Endothelial cell of umbilical vein (primary cell): ENCODE results near the gene TRRAP. TPM values are rescaled to one million over a fixed set of nuclear protein-coding genes. Genes with fewer than 3 reads are reported as not detected.

Experiments
- BruUV-seq: library from RNA; stranded (reverse); fragments of 400-500 nt; replicated peaks from 2 replicates; lab custom pipeline; 2021; lab: Mats Ljungman, UMichigan
- CTCF ChIA-PET: fragments of 300-600, 350-600 bp; sonication (Branson Sonifier 250); formaldehyde crosslinking; loops from one replicate; lab custom pipeline; 2021; ENCODE audit warnings: antibody characterized with exemption, inconsistent platforms; lab: Charles Lee
- POLR2A ChIA-PET: fragments of 300-600, 350-600 bp; sonication (Branson Sonifier 250); formaldehyde crosslinking; loops from one replicate; lab custom pipeline; 2021; ENCODE audit warnings: antibody characterized with exemption, inconsistent platforms; lab: Charles Lee
- DNase-seq: peaks from one replicate; pipeline ENCODE4 v3.0.0-alpha.2; 2011; ENCODE audit warnings: low read depth, low spot score
- FAIRE-seq: peaks from 2 replicates; lab custom pipeline; 2011; peaks lifted over from hg19 to GRCh38; lab: Jason Lieb, UNC
- H2AFZ ChIP-seq: 2 replicates; pipeline ENCODE4 v1.6.0; 2012; ENCODE audit warnings: low read depth, low read length, control low read depth, inconsistent platforms
- H3K27ac ChIP-seq: 2 replicates; pipeline ENCODE4 v1.5.1; 2011; ENCODE audit warnings: low read depth, mild to moderate bottlenecking, control low read depth, low read length, moderate library complexity; ENCODE audit not compliant: insufficient read depth
- H3K27me3 ChIP-seq, 2 experiments: 2 replicates each; pipeline versions ENCODE4 v1.6.0 to v1.6.1; 2011; ENCODE audit warnings: low read length in 2 of 2, mixed read lengths in 1 of 2; ENCODE audit not compliant: control insufficient read depth in 2 of 2, insufficient read depth in 2 of 2
- H3K36me3 ChIP-seq, 2 experiments: 2 replicates in 1 of 2; 3 replicates in 1 of 2; pipeline ENCODE4 v1.5.1; 2011; ENCODE audit warnings: low read length in 2 of 2, mild to moderate bottlenecking in 1 of 2, moderate library complexity in 1 of 2; ENCODE audit not compliant: control insufficient read depth in 2 of 2, insufficient read depth in 2 of 2; ENCODE audit errors: extremely low read depth in 1 of 2
- H3K4me1 ChIP-seq: 3 replicates; pipeline ENCODE4 v1.5.1; 2011; ENCODE audit warnings: mild to moderate bottlenecking, low read length; ENCODE audit not compliant: control insufficient read depth, insufficient read depth; ENCODE audit errors: extremely low read depth
- H3K4me2 ChIP-seq: 2 replicates; pipeline ENCODE4 v1.6.1; 2011; ENCODE audit warnings: low read length, control low read depth, mixed read lengths; ENCODE audit not compliant: insufficient read depth
- H3K4me3 ChIP-seq, 3 experiments: fragments of 200-600 bp in 1 of 3; sonication (generic), shearing (Covaris generic) in 1 of 3; replicated peaks in 1 of 3; 2 replicates each; pipeline ENCODE4 v1.5.1; 2011 to 2016; ENCODE audit warnings: control low read depth in 3 of 3, low read length in 3 of 3, mild to moderate bottlenecking in 2 of 3, inconsistent platforms in 1 of 3, low read depth in 1 of 3, moderate library complexity in 1 of 3; ENCODE audit not compliant: insufficient read depth in 1 of 3
- H3K79me2 ChIP-seq: 2 replicates; pipeline ENCODE4 v1.6.0; 2012; ENCODE audit warnings: low read length, inconsistent platforms; ENCODE audit not compliant: control insufficient read depth, insufficient read depth
- H3K9ac ChIP-seq: replicated peaks from 2 replicates; pipeline ENCODE3; 2011; ENCODE audit warnings: low read length, control low read depth; ENCODE audit not compliant: insufficient read depth; ENCODE audit errors: extremely low read depth
- H3K9me1 ChIP-seq: replicated peaks from 3 replicates; pipeline ENCODE4 v1.6.0; 2011; ENCODE audit warnings: mild to moderate bottlenecking, low read length; ENCODE audit not compliant: control insufficient read depth, insufficient read depth; ENCODE audit errors: extremely low read depth
- H3K9me3 ChIP-seq: replicated peaks from 2 replicates; pipeline ENCODE4 v1.5.1; 2012; ENCODE audit warnings: low read length, inconsistent platforms; ENCODE audit not compliant: control insufficient read depth, insufficient read depth
- H4K20me1 ChIP-seq: replicated peaks from 2 replicates; pipeline ENCODE3; 2011; ENCODE audit warnings: mild to moderate bottlenecking, low read length; ENCODE audit not compliant: control insufficient read depth, insufficient read depth; ENCODE audit errors: extremely low read depth
- EZH2 ChIP-seq: IDR thresholded peaks from 2 replicates; pipeline ENCODE4 v1.6.1; 2012; ENCODE audit warnings: borderline replicate concordance, low read depth, mild to moderate bottlenecking, moderate library complexity, low read length, inconsistent platforms; ENCODE audit not compliant: severe bottlenecking
- FOS ChIP-seq: IDR thresholded peaks from 2 replicates; pipeline ENCODE4 v1.6.1; 2011; ENCODE audit warnings: mild to moderate bottlenecking, low read length, moderate library complexity, borderline replicate concordance; ENCODE audit not compliant: insufficient read depth
- GATA2 ChIP-seq: IDR thresholded peaks from 2 replicates; pipeline ENCODE4 v1.7.0; 2011; ENCODE audit warnings: low read depth, mild to moderate bottlenecking, moderate library complexity, mixed read lengths, low read length; ENCODE audit not compliant: insufficient read length, insufficient read depth
- JUN ChIP-seq: IDR thresholded peaks from 2 replicates; pipeline ENCODE4 v1.6.1; 2011; ENCODE audit warnings: borderline replicate concordance, low read depth; ENCODE audit not compliant: insufficient read length, insufficient read depth
- MAX ChIP-seq: IDR thresholded peaks from 2 replicates; pipeline ENCODE4 v1.6.1; 2011; ENCODE audit not compliant: insufficient read depth, insufficient read length
- MYC ChIP-seq: IDR thresholded peaks from one replicate; pipeline ENCODE4 v1.6.1; 2011; ENCODE audit warnings: mild to moderate bottlenecking, low read depth, low read length
- POLR2A ChIP-seq: IDR thresholded peaks from 2 replicates; pipeline ENCODE4 v1.6.1; 2012; ENCODE audit warnings: low read depth, mild to moderate bottlenecking, control low read depth, low read length
- POLR2AphosphoS5 ChIP-seq: IDR thresholded peaks from 2 replicates; pipeline ENCODE4 v1.6.1; 2012; ENCODE audit warnings: low read depth, mild to moderate bottlenecking, control low read depth, low read length, moderate library complexity; ENCODE audit not compliant: insufficient read depth
- dilution Hi-C: fragments of 300-500 bp; cut with MboI; formaldehyde crosslinking; loops from one replicate; pipeline ENCODE4 v1.15.0; 2019; ENCODE audit warnings: low sequenced_read_pairs; ENCODE audit not compliant: extremely low pct_ligation_motif_present
- intact Hi-C: fragments of 100-400 bp; cut with micrococcal nuclease; formaldehyde crosslinking; loops from one replicate; pipeline ENCODE4 v1.10.0; 2022
- polyA plus RNA-seq, 4 experiments: library from polyadenylated mRNA; depleted of rRNA in 3 of 4; stranded (reverse) in 3 of 4; unstranded in 1 of 4; fragments of >200 nt; gene quantifications; 2 replicates each; pipeline versions ENCODE4 v1.2.1 to v1.2.3, GENCODE V29; 2011 to 2012; ENCODE audit warnings: missing spikeins in 1 of 4
- total RNA-seq: library from RNA; stranded (reverse); gene quantifications from 2 replicates; pipeline ENCODE4 v1.2.3, GENCODE V29; 2021
- TF ChIP-seq, protein P1 (sequence below), 2 donors: IDR thresholded peaks; 1 replicate in 1 of 2; 2 replicates in 1 of 2; pipeline ENCODE4 v1.5.1; 2011; ENCODE audit warnings: low read length in 2 of 2, mild to moderate bottlenecking in 2 of 2, moderate library complexity in 2 of 2, control low read depth in 1 of 2, inconsistent platforms in 1 of 2, low read depth in 1 of 2; ENCODE audit not compliant: insufficient read depth in 1 of 2; ENCODE audit errors: extremely low read depth in 1 of 2

The TRRAP gene
- total and polyA plus RNA-seq, 2 donors (not counting 3 experiments of a cell fraction or from before 2014, with no cell fraction given): 21.8 to 45.8 TPM

GRCh38 chr7:98963305-98963704 is 85.0 kb downstream of the TRRAP start:
- no peak for FAIRE-seq
- no peak for DNase-seq
- ChIA-PET POLR2A (no interaction called here), CTCF (no interaction called here)
- H3K9me1 ChIP-seq: no peaks in the 10 kb centered on the region
- H3K27ac ChIP-seq: no peak overlapping the region
- peaks cover 24 to 49% of the 10 kb centered on the region in 2 experiments for H3K36me3 ChIP-seq
- TF ChIP-seq MAX: no peak
- no peaks in the 10 kb centered on the region for H3K79me2 ChIP-seq
- BruUV-seq: no TSS peak
- no peaks in the 10 kb centered on the region for H3K9me3 ChIP-seq
- intact Hi-C loops: no loop called here
- H3K4me2 ChIP-seq: no peak overlapping the region
- no peak overlapping the region for H3K4me3 ChIP-seq
- no peak overlapping the region for H3K9ac ChIP-seq
- no peaks in the 10 kb centered on the region for H3K27me3 ChIP-seq
- H2AFZ ChIP-seq: no peak overlapping the region
- dilution Hi-C loops: no loop called here
- no peaks in the 10 kb centered on the region for H3K4me1 ChIP-seq
- no peaks in the 10 kb centered on the region for H4K20me1 ChIP-seq

- no peaks in the 10 kb centered on the region for H4K20me1 ChIP-seq
- BruUV-seq: no TSS peak
- H3K36me3 ChIP-seq: peaks cover 27 to 53% of the 10 kb centered on the region in 2 experiments
- TF ChIP-seq POLR2AphosphoS5 (no peak), FOS (no peak), POLR2A (no peak), MYC (no peak), MAX (no peak), JUN (no peak), GATA2 (no peak), EZH2 (no peak)
- TF ChIP-seq, protein P1, sequence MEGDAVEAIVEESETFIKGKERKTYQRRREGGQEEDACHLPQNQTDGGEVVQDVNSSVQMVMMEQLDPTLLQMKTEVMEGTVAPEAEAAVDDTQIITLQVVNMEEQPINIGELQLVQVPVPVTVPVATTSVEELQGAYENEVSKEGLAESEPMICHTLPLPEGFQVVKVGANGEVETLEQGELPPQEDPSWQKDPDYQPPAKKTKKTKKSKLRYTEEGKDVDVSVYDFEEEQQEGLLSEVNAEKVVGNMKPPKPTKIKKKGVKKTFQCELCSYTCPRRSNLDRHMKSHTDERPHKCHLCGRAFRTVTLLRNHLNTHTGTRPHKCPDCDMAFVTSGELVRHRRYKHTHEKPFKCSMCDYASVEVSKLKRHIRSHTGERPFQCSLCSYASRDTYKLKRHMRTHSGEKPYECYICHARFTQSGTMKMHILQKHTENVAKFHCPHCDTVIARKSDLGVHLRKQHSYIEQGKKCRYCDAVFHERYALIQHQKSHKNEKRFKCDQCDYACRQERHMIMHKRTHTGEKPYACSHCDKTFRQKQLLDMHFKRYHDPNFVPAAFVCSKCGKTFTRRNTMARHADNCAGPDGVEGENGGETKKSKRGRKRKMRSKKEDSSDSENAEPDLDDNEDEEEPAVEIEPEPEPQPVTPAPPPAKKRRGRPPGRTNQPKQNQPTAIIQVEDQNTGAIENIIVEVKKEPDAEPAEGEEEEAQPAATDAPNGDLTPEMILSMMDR (IDR thresholded peaks at IDR 0.05; ENCODE audit: extremely low read depth in 1 of 2, insufficient read depth in 1 of 2, low read depth in 1 of 2, low read length in 2 of 2): no peak
- no peak overlapping the region for H3K27ac ChIP-seq
- no peaks in the 10 kb centered on the region for H3K27me3 ChIP-seq
- no peak overlapping the region for H3K4me3 ChIP-seq
- H3K9ac ChIP-seq: no peak overlapping the region
- dilution Hi-C loops: no loop called here
- no peak overlapping the region for H3K4me2 ChIP-seq
- H3K9me1 ChIP-seq: no peaks in the 10 kb centered on the region
- DNase-seq (no peak), FAIRE-seq (no peak)
- no peaks in the 10 kb centered on the region for H3K9me3 ChIP-seq
- ChIA-PET POLR2A (no interaction called here), CTCF (no interaction called here)
- H2AFZ ChIP-seq: no peak overlapping the region
- intact Hi-C loops: no loop called here
- H3K4me1 ChIP-seq: no peaks in the 10 kb centered on the region
- no peaks in the 10 kb centered on the region for H3K79me2 ChIP-seq
Measured at GRCh38 chr7:98964596-98964995, 86.3 kb downstream of the TRRAP start.
